Left lobe of liver (tissue), 2 donors: ENCODE data around the gene ST7L. TPM values are rescaled to one million over a fixed set of nuclear protein-coding genes. Genes with fewer than 3 reads are reported as not detected.

Source experiments
- ATAC-seq: fragments of 200-7000 bp; cut with Tn5 transposase; one replicate; pipeline ENCODE4 v1.9.1; 2020; ENCODE audit warnings: mild to moderate bottlenecking, moderate library complexity
- DNase-seq: peaks from one replicate; pipeline ENCODE4 v3.0.0-alpha.2; 2020; ENCODE audit warnings: low spot score
- total RNA-seq: library from RNA; stranded (reverse); gene quantifications from one replicate; pipeline ENCODE4 v1.2.1, GENCODE V29; 2021
- donor health status: DM: no; HTN: no; CAD: no; lungs with moderate emphysema.
- donor health status: DM: no; HTN: yes; CAD: no.

ST7L gene
- total RNA-seq, 1 donor from 2014 or later: 6.2 TPM

DNA sequence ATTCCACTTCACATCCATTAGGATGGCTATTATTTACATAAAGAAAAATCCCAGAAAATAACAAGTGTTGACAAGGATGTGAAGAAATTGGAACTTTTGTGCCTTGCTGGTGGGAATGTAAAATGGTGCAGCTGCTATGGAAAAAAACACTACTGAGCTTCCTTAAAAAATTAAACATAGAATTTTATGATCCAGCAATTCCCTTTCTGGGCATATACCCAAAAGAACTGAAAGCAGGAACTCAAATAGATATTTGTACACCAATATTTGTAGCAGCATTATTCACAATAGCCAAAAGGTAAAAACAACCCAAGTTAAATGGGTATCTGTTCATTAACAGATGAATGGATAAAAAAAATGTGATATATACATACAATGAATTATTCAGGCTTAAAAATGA, 64.5 kb downstream of the ST7L start:
- no peak for ATAC-seq
- DNase-seq: no peak

DNA sequence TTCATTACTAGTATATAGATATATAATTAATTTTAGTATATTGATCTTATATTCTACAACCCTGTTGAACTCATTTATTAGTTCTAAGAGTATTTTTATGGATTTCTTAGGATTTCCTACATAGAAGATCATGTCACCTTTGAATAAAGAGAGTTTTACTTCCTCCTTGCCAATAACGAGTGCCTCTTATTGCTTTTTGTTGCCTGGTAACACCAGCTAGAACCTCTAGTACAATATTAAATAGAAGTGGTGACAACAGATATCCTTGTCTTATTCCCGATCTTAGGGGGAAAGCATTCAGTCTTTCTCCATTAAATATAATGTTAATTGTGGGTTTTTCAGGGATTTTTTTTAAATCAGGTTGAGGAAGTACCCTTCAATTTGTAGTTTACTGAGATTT, 69.4 kb downstream of the ST7L start:
- ATAC-seq (no peak), DNase-seq (no peak)

DNA sequence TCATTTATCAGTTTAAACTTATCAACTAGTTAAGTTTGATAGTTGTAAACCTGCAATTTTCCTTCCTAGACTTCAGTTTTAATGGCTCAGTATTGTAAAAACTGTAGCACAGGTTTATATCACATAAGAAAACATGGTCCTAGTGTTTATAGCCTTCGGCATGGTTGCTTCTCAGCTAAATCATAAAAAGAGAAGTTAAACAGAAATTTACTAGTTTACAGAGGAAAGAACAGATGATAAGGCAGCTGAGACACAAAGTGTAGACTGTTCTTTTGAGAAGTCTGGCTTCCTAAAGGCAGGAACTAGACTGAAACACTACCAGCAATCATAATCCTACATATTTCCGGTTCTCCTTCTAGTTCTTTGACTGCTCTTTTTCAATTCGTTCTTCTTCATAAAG, 70.4 kb downstream of the ST7L start:
- DNase-seq: no peak
- ATAC-seq: no peak

DNA sequence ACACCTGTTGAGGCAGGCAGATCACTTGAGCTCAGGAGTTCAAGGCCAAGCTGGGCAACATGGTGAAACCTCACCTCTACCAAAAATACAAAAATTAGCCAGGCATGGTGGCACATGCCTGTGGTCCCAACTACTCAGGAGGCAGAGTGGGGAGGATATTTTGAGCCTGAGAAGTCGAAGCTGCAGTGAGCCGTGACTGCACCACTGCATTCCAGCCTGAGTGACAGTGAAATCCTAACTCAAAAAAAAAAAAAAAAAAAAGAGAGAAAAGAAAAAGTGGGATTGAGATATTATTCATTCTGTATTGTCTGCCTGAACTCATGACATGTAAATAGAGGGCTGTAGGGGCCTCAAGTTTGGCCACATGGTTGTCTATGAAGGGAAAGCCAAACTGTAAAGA, 72.9 kb downstream of the ST7L start:
- ATAC-seq (no peak), DNase-seq (no peak)

DNA sequence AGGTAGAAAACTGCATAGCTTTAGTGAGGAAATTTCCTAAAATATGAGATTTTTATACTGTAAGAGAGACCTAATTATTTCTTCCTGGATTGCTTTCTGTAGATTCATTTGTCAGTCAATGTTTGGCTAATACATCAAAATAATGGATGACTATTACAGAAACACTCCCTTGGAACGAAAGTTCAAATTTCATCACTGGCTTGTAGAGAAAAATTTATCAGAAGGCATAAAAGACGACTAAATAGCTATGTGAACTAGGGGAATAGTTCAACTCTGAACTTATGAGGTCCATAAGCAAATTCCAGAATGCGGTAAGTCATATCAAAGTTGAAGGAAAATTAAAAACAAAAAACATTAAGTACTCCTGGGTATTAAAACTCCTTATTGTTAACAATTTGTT, 74.2 kb downstream of the ST7L start:
- DNase-seq (no peak), ATAC-seq (no peak)

DNA sequence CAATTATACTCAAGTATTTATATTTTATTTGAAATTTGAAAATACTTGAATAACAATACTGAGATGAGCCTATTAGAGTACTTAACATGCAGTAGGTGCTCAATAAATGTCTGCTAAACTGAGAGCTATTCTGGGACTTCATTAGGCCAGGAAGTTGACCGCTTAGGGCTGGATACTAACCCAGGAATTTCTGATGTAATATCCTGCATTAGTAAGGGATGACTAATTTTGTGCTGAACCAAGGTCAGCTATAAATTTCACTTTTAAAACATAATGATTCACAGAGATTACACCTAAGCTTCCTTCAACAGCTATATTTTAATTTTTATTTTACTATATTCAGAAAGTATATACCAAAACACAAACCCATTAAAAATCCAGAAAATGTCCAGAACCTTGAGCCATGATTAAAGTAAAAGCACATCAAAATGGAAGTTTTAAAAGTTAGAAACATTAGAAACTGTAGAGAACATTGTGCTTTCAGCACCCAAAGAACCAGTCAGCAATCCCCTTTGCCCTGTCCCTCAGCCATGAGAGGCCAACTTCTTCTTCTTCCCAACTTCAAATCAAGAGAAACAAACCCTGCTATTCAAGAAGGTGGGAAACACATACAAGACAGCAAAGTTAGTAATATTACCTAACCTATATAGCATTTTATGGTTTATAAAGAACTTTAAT, 74.8 kb downstream of the ST7L start:
- no peak for ATAC-seq
- no peak for DNase-seq

DNA sequence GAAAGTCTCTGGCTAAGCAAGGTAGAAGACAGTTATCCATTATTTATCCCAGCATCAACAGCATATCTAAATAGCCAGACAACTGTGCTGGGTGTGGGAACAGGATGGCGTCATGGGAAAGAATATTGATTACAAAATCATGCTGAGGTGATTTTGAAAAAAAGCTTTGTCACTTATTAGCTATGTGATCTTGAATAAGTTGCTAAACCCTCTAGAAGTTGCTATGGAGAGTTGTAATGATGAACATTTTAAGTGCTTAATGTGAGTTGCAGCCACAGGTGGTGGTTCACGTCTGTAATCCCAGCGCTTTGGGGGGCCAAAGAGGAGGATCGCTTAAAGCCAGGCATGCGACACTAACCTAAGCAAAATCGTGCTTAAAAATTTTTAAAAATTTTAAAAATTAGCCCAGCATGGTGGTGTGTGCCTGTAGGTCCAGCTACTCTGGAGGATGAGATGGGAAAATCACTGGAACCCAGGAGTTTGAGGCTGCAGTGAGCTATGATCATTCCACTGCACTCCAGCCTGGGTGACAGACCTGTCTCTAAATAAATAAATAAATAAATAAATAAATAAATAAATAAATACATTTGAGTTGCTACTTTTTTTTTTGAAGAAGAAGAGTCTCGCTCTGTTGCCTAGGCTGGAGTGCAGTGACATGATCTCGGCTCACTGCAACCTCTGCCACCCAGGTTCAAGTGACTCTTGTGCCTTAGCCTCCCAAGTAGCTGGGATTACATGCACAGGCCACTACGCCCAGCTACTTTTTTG, 76.6 kb downstream of the ST7L start:
- no peak for DNase-seq
- ATAC-seq: no peak

DNA sequence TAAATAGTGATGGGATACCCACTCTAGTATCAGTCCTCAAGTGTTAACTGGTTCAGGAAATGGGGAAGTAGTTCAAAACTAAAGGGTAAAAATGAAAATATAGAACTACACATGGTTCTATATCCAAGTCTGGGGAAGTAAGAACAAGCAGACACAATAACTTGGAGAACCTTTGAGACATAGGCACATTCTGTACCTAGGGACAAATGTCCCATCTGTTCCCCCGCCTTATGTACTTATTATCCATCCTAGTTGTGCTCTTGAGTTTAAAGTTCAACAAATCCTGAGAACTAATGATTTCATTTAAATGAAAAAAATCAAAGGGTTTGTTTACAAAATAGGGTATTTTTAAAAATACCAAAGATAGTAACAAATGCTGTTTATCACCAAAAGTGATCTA, 77.6 kb downstream of the ST7L start:
- no peak for DNase-seq
- no peak for ATAC-seq

DNA sequence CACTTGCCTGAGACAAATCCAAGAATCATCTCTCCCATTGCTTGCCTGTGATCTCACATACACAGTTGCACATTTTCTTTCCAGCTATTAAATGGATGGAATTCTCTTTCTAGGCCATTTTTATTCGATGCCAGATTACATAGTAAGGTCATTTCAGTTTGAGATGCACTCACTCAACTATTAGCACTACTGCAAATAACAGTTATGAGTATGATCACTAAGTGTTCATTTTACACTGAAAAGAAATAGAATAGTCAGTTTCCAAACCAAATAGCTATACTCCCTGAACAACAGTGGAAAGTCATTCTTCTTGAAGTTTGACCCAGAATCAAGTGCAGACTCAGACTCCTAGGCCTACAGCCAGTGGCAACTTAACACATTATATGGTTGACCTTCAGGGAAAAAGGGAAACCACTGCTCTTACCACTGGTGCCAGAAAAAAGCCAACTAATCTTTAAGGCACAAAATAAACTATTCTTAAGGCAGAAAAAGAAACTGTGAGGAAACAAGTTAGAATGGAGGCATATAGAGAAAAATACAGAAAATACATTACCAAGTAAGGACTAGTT, 78.6 kb downstream of the ST7L start:
- ATAC-seq: no peak
- no peak for DNase-seq

DNA sequence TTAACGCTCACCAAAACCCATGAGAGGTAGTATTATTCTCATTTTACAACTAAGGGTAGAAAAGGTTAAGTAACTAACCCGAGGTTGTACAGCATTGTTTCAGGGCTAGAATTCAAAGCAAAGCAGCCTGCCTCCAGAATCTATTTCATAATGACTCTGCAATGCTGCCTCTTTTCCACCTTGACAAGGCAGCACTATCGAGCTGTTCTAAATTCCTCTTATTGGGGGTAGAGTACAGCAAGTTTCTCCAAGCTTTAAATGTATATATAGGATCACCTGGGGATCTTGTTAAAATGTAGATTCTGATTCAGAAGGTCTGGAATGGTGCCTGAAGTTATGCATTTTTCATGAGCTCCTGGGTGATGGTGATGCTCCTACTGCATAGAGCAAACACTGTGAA, 80.1 kb downstream of the ST7L start:
- DNase-seq: no peak
- no peak for ATAC-seq

DNA sequence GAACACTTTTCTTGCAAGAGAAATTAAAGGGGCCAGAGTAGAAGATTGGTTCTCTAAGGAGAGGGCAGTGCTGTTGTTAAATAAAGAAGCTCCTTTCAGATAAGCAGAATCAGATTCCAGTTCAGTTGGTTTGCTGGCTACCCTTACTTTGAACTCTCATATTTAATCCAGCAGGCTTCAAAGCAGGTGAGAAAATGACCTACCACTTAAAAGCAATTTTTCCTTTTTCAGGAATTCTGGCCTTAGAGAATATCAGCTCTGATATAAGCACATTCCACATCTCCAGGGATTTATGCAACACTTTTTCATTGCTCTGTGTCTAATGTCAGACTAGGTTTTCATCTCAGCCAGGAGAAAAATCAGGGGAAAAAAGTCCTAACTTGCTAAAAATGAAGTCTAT, 81.5 kb downstream of the ST7L start:
- no peak for ATAC-seq

DNA sequence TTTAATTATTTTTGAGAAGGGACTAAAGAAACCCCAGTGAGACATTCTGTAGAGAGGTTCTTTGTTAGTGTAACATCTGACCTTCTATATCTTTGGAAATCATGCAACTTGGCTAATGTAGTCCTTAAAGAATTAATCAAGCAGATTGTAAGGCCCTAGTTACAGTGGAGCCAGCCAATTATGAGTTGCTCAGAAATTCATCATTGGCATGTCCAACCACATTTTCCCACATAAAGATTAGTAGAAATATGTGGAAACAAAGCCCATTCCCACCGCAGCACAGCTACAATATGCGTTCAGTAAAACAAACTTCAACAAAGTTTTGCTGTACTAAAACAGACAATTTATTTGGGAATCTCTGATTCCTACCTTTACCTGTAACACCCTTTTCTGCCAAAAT, 82.4 kb downstream of the ST7L start:
- DNase-seq (no peak), ATAC-seq (no peak)

More for the DNA sequence above, 81.5 kb downstream of the ST7L start:
- no peak for DNase-seq

DNA sequence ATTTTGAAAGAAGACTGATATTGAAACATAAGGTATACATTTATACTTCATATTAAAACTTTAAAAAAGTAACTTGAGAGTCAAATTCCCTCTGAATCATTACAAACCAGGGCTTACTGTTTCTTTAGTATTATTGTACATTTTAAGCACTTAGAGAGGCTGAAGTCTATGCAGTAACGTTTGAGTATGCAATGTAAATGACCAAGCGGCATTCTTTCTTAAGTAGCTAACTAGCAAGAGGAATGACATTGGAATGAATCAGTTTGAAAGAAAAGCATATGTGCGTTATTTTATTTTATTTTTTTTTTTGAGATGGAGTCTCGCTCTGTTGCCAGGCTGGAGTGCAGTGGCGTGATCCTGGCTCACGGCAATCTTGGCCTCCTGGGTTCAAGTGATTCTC, 85.9 kb downstream of the ST7L start:
- no peak for DNase-seq
- ATAC-seq: no peak

DNA sequence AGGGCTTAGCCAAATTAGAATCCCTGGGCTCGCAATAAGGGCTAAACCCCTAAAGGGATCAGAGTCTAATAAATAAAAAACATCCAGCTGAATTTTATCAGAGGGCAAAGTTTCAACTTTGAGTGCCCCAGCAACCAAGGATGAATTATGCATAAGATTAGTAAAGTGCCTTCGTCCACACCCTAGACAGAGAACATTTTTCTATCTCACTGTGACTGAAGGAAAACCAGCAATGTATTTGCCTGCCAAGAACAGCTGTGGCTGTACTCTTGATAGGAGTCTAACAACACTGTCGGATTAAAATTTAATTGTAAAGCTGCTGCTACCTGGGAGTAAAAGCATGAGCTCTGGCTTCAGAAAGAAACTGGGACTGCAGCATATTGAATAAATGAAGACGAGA, 86.9 kb downstream of the ST7L start:
- ATAC-seq (no peak), DNase-seq (no peak)

DNA sequence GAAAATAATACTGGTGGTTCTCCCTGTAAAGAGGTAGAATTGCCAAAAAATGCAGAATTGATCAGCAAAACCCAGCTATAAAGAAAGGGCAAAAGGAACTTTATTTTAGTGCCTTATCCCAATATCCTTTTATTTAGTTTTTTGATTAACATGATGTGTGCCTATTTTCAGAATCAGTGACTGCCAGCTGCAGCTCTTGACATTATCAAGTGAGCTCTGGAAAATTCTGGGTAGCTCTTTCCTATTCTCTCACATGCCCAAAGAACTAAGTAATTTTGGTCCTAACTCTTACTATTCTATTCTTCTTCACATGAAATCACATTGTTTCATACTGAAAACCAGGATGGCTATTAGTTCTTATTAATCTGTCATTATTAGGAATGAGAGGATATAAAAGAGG, 88.1 kb downstream of the ST7L start:
- ATAC-seq (no peak), DNase-seq (no peak)

DNA sequence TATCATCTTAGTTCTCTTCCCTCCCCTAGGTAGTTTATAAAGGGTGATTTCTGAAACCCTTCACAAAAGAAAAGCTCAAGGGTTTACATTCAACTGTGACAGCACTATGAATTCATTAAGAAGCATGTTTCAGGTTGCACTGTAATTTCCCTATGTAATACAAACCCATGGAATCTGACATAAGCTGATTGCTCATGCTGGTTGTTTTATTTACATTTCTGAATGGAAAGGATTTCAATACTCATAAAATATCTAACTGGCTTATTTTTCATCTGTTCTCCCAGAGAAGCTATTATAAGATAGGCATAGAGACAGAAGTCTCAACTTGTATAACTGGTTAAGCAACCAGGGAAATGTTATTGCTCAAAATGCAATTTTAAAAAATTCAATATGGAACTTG, 89.6 kb downstream of the ST7L start:
- DNase-seq (no peak), ATAC-seq (no peak)

DNA sequence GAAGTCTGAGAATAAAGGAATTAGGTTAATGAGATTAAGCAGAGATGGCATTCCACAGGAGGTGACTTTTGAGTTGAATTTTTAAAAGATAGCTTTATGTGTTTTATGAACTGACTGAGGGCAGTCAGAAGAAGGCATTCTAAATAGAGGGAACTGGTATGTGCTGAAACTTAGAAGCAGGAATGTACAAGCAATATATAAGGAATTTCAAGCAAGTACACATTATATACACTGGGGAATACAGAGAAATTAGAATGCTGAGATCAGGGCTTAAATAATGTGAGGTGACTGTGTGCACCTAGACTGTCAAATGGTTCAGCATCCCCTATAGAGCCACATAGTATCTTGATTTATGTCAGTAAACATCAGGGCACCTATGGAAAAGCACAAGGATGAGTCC, 90.9 kb downstream of the ST7L start:
- no peak for ATAC-seq

DNA sequence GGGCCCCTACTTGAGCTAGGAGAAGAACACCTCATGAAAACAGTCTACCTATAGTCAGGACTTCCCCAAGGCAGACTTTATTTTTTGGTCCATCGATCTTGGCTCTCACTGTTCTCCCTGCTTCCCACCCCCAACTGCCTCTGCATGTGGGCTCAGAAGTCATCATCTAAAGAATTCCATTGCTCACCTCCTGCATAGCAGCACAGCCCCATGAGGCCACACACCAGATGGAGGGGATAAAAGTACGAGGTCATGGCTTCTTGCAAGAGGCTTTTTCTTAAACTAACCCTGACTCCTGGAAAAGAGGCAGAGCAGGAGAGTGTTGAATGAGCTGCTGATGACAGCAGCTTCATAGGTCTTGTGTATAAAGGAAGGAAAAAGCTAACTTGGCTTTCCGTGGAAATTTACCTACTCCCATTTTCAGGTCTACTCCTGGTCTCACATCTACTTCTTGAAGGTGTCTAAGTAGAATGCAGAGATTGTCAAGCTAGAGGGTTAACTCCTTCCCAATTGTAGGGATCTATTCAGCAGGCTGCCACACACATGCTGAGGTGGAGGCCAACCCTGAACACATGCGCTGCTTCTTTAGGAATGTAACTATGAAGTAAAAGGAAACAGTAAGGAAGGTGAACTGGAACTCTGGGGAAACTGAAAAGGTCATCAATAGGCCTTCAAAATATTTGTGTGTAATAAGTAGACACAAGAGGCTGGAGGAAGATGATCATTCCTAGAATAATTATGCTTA, 91.5 kb downstream of the ST7L start:
- ATAC-seq (no peak), DNase-seq (no peak)

More for the DNA sequence above, 90.9 kb downstream of the ST7L start:
- no peak for DNase-seq

DNA sequence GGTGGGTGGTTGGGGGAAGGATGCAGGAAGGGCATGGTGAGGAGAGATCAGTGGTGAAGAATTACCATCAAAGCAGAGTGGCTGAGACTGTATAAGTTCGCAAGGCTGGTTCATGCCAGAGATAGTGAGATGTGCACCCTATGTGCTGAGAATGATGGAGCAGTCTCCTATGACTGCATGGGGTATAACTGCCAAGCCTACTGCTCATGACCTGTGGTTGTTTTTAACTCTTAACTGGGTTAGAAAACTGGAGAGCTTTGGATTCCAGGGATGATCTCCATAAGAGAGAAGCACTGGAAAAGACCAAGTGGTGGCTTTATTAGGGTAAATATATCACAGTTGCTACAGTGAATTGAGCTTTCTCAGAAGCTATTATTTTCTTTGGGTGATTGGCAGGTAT, 94.0 kb downstream of the ST7L start:
- ATAC-seq (no peak), DNase-seq (no peak)

DNA sequence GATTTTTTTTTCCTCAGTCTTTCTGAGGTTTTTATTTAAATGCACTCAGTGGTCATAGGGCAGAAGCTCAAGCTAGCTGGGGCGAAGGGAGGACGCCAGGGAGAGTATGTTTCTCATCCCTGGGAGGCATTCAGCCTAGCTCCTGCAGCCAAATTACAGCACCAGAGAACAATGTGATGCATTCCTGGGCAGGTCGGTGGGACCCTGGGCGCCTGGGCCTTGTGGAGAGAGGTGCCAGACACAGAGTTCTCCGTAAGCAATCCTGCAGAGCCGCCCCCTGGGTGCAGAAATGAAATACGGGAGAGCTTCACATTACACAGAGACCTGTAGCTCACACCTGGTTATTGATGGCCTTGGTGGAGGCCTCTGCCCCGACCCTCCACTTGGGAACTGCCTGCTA, 94.7 kb downstream of the ST7L start:
- ATAC-seq (no peak), DNase-seq (no peak)

DNA sequence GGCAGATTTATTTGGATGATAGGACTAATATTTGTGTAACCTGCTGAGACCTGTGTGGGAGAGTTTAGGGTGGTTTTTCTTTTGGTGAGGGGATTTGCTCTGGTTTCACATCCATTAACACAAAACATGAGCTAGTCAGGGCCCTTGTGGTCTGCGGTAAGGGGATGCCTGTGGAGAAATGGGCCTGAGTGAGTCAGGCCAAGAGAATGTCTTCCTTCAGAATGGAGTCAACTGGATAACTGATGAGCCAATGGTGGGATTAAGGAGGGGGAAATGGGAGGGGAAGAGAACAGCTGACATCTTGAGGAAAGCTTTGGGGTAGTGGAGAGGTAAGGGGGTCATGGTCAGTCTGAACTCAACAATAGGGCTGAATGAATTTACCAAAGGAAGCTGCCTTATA, 96.3 kb downstream of the ST7L start:
- no peak for DNase-seq
- ATAC-seq: no peak

DNA sequence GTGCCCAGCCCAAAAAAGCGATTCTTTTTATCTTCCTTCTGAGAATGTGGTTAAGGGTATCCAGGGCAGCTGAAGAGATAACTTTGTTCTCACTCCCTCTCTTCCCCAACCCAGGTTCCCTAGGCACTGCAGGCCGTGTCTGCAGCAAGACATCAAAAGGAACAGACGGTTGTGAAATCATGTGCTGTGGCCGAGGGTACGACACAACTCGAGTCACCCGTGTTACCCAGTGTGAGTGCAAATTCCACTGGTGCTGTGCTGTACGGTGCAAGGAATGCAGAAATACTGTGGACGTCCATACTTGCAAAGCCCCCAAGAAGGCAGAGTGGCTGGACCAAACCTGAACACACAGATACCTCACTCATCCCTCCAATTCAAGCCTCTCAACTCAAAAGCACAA, 98.8 kb downstream of the ST7L start:
- no peak for DNase-seq
- ATAC-seq: no peak
